Measurements from ENCODE around the gene THOC1. TPM values are rescaled to one million over a fixed set of nuclear protein-coding genes. Genes with fewer than 3 reads are reported as not detected.
"Not testable (repeated sequence)": the region's sequence is repeated elsewhere in the genome, so short reads cannot be mapped to it uniquely, and the experiment has no call there.

Gene THOC1
- total RNA-seq, 1 experiment from 2014 or later = 59.2 TPM

DNA sequence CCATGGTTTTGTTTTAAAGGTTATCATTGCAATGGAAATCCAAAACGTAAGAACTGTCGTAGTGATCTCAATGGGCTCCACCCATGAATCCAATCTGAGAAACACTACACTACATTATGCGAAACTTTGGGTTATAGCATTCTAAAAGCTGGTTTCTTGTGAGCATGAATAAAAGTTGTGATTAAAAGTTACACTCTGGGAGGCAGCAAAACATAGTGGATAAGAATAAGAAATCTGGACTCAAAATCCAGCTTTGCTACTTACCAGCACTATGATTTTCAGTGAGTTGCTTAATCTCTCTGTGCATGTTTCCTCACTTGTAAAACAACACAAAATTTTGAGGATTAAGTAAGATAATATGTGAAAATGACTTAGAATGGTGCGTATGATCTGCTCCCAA lies 25.7 kb upstream of the THOC1 start:
- H3K4me3 ChIP-seq = no peak overlapping the region
- H3K27me3 ChIP-seq = no peaks in the 10 kb centered on the region
- no peaks in the 10 kb centered on the region for H3K9me3 ChIP-seq (replicated peaks)
- H3K36me3 ChIP-seq = no peaks in the 10 kb centered on the region
- H3K4me1 ChIP-seq = no peaks in the 10 kb centered on the region
- DNase-seq = no peak
- H3K27ac ChIP-seq = no peak overlapping the region

DNA sequence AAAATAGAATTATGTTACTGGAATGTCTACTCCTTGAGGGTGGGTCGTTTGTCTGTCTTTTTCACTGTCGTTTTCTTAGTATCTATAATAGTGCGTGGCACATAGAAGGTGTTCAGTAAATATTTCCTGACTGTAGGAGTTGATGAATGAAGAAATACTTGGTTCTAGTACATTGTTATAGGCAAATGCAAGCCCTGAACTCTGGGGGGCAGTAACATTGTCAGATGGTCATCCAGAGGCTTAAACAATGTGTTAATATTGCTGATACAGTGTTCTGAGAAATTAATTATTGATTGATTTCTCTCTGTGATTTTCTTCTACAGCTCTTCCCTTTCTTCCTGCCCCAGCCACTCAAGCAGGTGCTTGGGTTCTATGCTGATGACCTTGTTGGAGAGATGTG lies 24.4 kb upstream of the THOC1 start:
- no peaks in the 10 kb centered on the region for H3K4me1 ChIP-seq
- no peak overlapping the region for H3K4me3 ChIP-seq
- H3K36me3 ChIP-seq = no peaks in the 10 kb centered on the region
- H3K27ac ChIP-seq = no peak overlapping the region
- H3K27me3 ChIP-seq = no peaks in the 10 kb centered on the region
- DNase-seq = no peak
- no peaks in the 10 kb centered on the region for H3K9me3 ChIP-seq (replicated peaks)

- not testable (repeated sequence) for H3K36me3 ChIP-seq; H3K9me3 ChIP-seq (replicated peaks); H3K4me1 ChIP-seq; H3K27me3 ChIP-seq; H3K4me3 ChIP-seq; H3K27ac ChIP-seq; DNase-seq
These were observed 22.1 kb upstream of the THOC1 start for GRCh38 chr18:289970-290369.

GRCh38 chr18:289026-289425 lies 21.2 kb upstream of the THOC1 start:
- H3K4me1 ChIP-seq = no peaks in the 10 kb centered on the region

GRCh38 chr18:286515-287310 lies 18.9 kb upstream of the THOC1 start:
- Histone ChIP-seq H3K4me3 (no peak overlapping the region), H3K4me1 (no peaks in the 10 kb centered on the region), H3K9me3 (replicated peaks) (no peaks in the 10 kb centered on the region), H3K27ac (no peak overlapping the region), H3K27me3 (no peaks in the 10 kb centered on the region), H3K36me3 (no peaks in the 10 kb centered on the region)
- DNase-seq = peak in 1 of 2 experiments; percentile 27

More at GRCh38 chr18:289026-289425, 21.2 kb upstream of the THOC1 start:
- Histone ChIP-seq H3K27me3 (no peaks in the 10 kb centered on the region), H3K27ac (no peak overlapping the region), H3K9me3 (replicated peaks) (no peaks in the 10 kb centered on the region), H3K4me3 (no peak overlapping the region), H3K36me3 (no peaks in the 10 kb centered on the region)
- no peak for DNase-seq

DNA sequence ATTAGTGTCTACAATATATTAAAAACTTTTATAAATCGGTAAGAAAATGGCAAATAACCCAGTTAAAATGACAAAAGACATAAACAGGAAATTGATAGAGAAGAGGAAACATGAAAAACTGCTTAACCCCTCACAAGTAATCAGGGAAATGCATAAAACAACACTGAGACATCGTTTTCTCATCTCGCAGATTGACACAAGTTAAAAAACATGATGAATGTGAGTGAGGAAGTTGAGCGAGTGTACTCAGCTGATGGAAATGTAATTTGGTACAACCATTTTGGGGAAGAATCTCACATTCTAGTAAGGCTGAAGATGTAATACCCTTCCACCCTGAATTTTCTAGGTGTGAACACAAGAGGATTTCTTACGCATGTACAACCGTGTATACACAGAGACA lies 18.0 kb upstream of the THOC1 start:
- Histone ChIP-seq H3K9me3 (replicated peaks) (no peaks in the 10 kb centered on the region), H3K36me3 (no peaks in the 10 kb centered on the region), H3K4me1 (no peaks in the 10 kb centered on the region), H3K27ac (no peak overlapping the region), H3K4me3 (no peak overlapping the region), H3K27me3 (no peaks in the 10 kb centered on the region)
- no peak for DNase-seq

DNA sequence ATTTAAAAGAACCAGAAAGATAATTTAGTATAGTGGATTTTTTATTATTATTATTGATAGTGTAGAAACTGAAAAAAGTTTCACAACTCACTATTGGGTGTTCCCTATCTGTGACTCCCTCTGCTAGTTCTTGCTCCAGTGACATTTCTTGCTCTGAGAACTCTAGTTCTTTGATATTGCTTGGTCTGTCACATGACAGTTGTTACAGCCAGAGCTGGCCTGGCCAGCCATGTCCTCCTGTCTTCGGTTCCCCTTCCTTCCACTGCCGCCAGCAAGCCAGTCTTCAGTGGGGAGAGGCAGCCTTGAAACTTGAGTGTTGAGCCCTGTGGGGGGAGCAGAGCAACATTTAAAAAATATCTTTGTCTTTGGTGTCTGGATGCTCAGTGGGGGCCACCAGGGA lies 7.6 kb upstream of the THOC1 start:
- no peak for DNase-seq
- Histone ChIP-seq H3K4me3 (no peak overlapping the region), H3K27me3 (no peaks in the 10 kb centered on the region), H3K27ac (no peak overlapping the region), H3K4me1 (no peaks in the 10 kb centered on the region), H3K9me3 (replicated peaks) (no peaks in the 10 kb centered on the region; the same call in 1 of the 2 replicates), H3K36me3 (no peaks in the 10 kb centered on the region)

DNA sequence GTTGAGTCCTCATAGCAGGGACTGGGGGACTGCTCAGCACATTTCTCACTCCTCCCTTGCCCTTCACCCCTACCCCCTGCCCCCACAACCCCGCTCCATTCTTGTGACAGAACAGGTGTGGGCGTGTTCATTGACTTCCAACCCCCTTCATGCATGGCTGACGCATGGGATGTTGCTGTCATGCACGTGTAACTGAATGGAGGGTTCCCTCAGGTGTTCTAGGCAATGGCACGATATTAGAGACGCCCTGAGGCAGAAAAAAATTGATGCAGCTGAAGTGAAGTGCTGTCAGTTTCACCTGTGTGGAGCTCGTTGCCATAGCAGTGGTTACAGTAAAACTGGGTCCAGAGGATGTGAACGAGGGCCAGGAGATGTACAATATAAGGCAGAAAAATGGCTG lies 6.5 kb upstream of the THOC1 start:
- no peaks in the 10 kb centered on the region; the same call in 1 of the 2 replicates for H3K9me3 ChIP-seq (replicated peaks)
- no peak overlapping the region for H3K4me3 ChIP-seq
- H3K27me3 ChIP-seq = no peaks in the 10 kb centered on the region
- H3K4me1 ChIP-seq = no peaks in the 10 kb centered on the region
- no peaks in the 10 kb centered on the region for H3K36me3 ChIP-seq
- no peak overlapping the region for H3K27ac ChIP-seq
- DNase-seq = no peak

DNA sequence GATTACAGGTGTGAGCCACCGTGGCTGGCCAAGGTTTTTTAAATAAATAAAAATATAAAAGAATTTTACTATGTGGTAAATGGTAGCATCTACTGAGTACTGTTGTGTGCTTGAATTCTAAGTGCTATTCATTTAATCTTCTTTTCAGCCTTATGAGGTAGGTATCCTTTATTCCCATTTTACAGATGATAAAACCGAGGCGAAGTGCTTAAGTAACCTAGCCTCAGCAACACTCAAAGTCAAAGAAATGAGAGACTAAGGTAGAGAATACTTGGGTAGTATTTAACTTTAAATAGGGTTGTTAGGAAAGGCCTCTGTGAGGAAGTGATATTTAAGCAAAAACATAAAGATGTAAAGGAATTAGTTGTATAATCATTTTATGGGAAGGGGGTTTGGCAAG lies 5.7 kb upstream of the THOC1 start:
- DNase-seq = no peak
- Histone ChIP-seq H3K9me3 (replicated peaks) (no peaks in the 10 kb centered on the region; the same call in 1 of the 2 replicates), H3K36me3 (no peaks in the 10 kb centered on the region), H3K4me3 (no peak overlapping the region), H3K27me3 (no peaks in the 10 kb centered on the region), H3K4me1 (no peaks in the 10 kb centered on the region), H3K27ac (no peak overlapping the region)

GRCh38 chr18:272650-273049 lies 4.8 kb upstream of the THOC1 start:
- Histone ChIP-seq H3K4me3 (no peak overlapping the region), H3K4me1 (no peaks in the 10 kb centered on the region), H3K27me3 (no peaks in the 10 kb centered on the region), H3K9me3 (replicated peaks) (no peaks in the 10 kb centered on the region), H3K27ac (no peak overlapping the region), H3K36me3 (no peaks in the 10 kb centered on the region)
- no peak for DNase-seq

- Histone ChIP-seq H3K9me3 (replicated peaks) (no peaks in the 10 kb centered on the region), H3K36me3 (peaks cover 2% of the 10 kb centered on the region; the same call in 1 of the 2 replicates), H3K27me3 (no peaks in the 10 kb centered on the region), H3K4me3 (no peak overlapping the region), H3K4me1 (no peaks in the 10 kb centered on the region), H3K27ac (no peak overlapping the region)
- no peak for DNase-seq
These were observed 1.7 kb upstream of the THOC1 start for GRCh38 chr18:269480-270095.

GRCh38 chr18:267380-267687 lies 513 bp downstream of the THOC1 start:
- peak overlapping the region; percentile 84 for H3K4me3 ChIP-seq
- H3K36me3 ChIP-seq = peaks cover 13% of the 10 kb centered on the region; the same call in 1 of the 2 replicates
- no peak for DNase-seq
- H3K4me1 ChIP-seq = no peaks in the 10 kb centered on the region
- peak overlapping the region; percentile 74 for H3K27ac ChIP-seq
- H3K9me3 ChIP-seq (replicated peaks) = no peaks in the 10 kb centered on the region
- no peaks in the 10 kb centered on the region for H3K27me3 ChIP-seq

- H3K27me3 ChIP-seq = no peaks in the 10 kb centered on the region
- no peak overlapping the region for H3K4me3 ChIP-seq
- no peak for DNase-seq
- H3K4me1 ChIP-seq = no peaks in the 10 kb centered on the region
- peaks cover 43% of the 10 kb centered on the region for H3K36me3 ChIP-seq
- H3K27ac ChIP-seq = no peak overlapping the region
- H3K9me3 ChIP-seq (replicated peaks) = no peaks in the 10 kb centered on the region
These were observed 6.3 kb downstream of the THOC1 start for GRCh38 chr18:261398-262073.

DNA sequence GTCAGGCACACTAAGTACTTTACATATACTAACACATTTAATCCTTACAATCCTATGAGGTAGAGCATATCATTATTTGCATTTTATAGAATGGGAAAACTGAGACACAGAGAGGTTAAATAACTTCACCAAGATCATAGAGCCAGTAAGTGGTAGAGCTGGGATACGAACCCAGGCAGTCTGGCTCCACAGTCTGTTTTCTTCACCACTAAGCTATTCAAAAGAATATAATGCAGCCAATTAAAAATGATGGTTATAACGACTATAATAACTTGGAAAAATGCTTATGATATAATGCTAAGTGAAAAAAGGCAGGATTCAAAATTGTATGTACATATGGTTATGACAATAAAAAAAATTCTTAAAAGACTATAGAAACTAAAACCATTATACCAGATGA lies 7.3 kb downstream of the THOC1 start:
- Histone ChIP-seq H3K36me3 (peaks cover 52% of the 10 kb centered on the region), H3K27ac (no peak overlapping the region), H3K9me3 (replicated peaks) (no peaks in the 10 kb centered on the region), H3K4me1 (no peaks in the 10 kb centered on the region), H3K4me3 (no peak overlapping the region), H3K27me3 (no peaks in the 10 kb centered on the region)
- DNase-seq = no peak

DNA sequence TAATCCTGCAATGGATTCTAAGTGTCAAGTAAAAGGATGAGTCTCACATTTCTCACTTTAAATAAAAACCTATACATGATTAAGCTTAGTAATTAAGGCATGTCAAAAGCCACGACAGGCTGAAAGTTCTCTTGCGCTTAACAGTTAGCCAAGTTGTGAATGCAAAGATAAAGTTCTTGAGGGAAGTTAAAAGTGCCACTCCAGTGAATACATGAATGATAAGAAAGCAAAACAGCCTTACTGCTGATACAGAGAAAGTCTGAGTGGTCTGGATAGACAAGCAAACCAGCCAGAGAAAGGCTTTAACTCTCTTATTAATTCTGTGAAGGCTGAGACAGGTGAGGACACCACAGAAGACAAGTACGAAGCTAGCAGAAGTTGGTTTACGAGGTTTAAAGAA lies 12.7 kb downstream of the THOC1 start:
- Histone ChIP-seq H3K4me1 (no peaks in the 10 kb centered on the region), H3K27ac (no peak overlapping the region), H3K4me3 (no peak overlapping the region), H3K36me3 (peaks cover 68% of the 10 kb centered on the region), H3K9me3 (replicated peaks) (no peaks in the 10 kb centered on the region), H3K27me3 (no peaks in the 10 kb centered on the region)
- DNase-seq = no peak
